Measurements from ENCODE around the gene GABRG3.
"Not testable (repeated sequence)": the region's sequence is repeated elsewhere in the genome, so short reads cannot be mapped to it uniquely, and the experiment has no call there.

The GABRG3 gene

DNA sequence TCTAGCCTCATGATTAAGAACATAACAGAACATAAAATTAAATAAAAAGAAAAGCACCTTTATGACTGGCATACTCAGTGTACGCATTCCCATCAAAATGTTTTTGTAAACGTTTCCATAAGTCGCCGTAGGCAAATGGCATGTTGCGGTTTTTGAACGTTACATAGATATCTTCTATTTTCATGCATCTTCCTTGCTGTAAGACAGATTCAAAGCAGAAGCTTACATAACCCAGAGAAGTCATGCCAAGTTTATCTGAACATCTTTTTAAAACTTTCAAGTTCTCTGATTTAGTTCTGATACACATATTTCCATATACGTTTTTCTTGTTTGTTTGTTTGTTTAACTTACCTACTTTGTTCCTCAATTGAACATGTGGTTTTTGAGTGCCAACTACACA lies 388.6 kb downstream of the GABRG3 start:
- no peak overlapping the region for H3K9ac ChIP-seq (ENCODE audit: low read depth, low read length)
- no peak overlapping the region for H3K4me3 ChIP-seq (ENCODE audit: low read length)
- H3K9me3 ChIP-seq (ENCODE audit: insufficient read depth, low read depth, low read length) = no peaks in the 10 kb centered on the region
- H3K27me3 ChIP-seq (ENCODE audit: insufficient read depth, low read length) = no peaks in the 10 kb centered on the region
- no peaks in the 10 kb centered on the region for H3K36me3 ChIP-seq (ENCODE audit: insufficient read depth, low read length)
- H3K4me1 ChIP-seq (ENCODE audit: insufficient read depth, low read length) = 0 out of 2 replicates have a peak, but pooled peaks cover 4% of the 10 kb centered on the region
- WGBS = 95% methylated on average over 6 of the region's 7 CpGs
- H3K27ac ChIP-seq (ENCODE audit: low read depth, low read length) = no peak overlapping the region

DNA sequence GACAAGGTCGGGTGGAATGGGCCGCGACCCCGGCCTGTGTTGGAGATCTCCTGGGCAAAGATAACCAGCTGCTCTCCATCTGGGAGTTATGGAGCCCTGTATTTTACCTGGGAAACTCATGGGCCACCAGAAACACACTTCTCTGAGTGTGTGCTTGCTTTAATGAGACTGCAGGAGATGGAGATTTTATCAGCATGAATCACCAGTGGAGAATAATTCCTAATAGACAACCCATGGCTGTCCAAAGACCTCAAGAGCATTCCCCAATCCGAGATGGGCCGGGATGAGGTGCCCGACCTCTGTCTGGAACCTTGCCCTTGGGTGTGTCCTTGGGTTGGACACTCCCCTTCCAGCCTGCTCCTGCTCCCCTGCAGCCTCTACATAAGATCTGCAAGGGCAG lies 389.3 kb downstream of the GABRG3 start:
- H3K9me3 ChIP-seq (ENCODE audit: insufficient read depth, low read depth, low read length) = no peaks in the 10 kb centered on the region
- WGBS = 94% methylated on average over 7 of the region's 7 CpGs
- no peak overlapping the region for H3K9ac ChIP-seq (ENCODE audit: low read depth, low read length)
- H3K27me3 ChIP-seq (ENCODE audit: insufficient read depth, low read length) = no peaks in the 10 kb centered on the region
- no peak overlapping the region for H3K27ac ChIP-seq (ENCODE audit: low read depth, low read length)
- H3K4me3 ChIP-seq (ENCODE audit: low read length) = no peak overlapping the region
- 0 out of 2 replicates have a peak, but pooled peaks cover 4% of the 10 kb centered on the region for H3K4me1 ChIP-seq (ENCODE audit: insufficient read depth, low read length)
- H3K36me3 ChIP-seq (ENCODE audit: insufficient read depth, low read length) = no peaks in the 10 kb centered on the region

DNA sequence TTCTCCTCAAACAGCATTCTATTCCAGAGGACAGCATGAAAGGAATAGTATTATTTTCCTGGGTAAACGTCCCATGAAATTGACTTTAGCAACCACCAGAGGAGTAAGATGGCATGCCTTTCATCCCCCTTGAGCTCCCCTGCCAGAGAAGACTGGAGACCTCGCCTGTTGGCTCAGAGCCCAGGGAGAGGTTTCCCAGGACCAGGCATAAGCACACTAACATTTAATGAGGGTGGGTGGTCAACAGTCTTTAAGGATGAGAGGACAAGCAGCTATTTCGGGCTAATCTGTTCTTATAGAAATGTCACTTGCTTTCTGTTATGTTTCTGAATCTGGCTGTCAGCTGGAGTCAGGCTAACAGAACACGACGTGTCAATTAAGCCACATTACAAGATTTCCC lies 390.5 kb downstream of the GABRG3 start:
- no peak overlapping the region for H3K4me3 ChIP-seq (ENCODE audit: low read length)
- H3K27me3 ChIP-seq (ENCODE audit: insufficient read depth, low read length) = no peaks in the 10 kb centered on the region
- 0 out of 2 replicates have a peak, but pooled peaks cover 4% of the 10 kb centered on the region for H3K4me1 ChIP-seq (ENCODE audit: insufficient read depth, low read length)
- no peaks in the 10 kb centered on the region for H3K9me3 ChIP-seq (ENCODE audit: insufficient read depth, low read depth, low read length)
- WGBS = 94% methylated on average over 5 of the region's 5 CpGs
- H3K9ac ChIP-seq (ENCODE audit: low read depth, low read length) = no peak overlapping the region
- H3K36me3 ChIP-seq (ENCODE audit: insufficient read depth, low read length) = no peaks in the 10 kb centered on the region
- H3K27ac ChIP-seq (ENCODE audit: low read depth, low read length) = no peak overlapping the region

- Histone ChIP-seq H3K27ac (ENCODE audit: low read depth, low read length) (no peak overlapping the region), H3K4me1 (ENCODE audit: insufficient read depth, low read length) (no peaks in the 10 kb centered on the region), H3K9ac (ENCODE audit: low read depth, low read length) (no peak overlapping the region), H3K4me3 (ENCODE audit: low read length) (no peak overlapping the region), H3K9me3 (ENCODE audit: insufficient read depth, low read depth, low read length) (no peaks in the 10 kb centered on the region), H3K27me3 (ENCODE audit: insufficient read depth, low read length) (no peaks in the 10 kb centered on the region), H3K36me3 (ENCODE audit: insufficient read depth, low read length) (no peaks in the 10 kb centered on the region)
- WGBS = 87% methylated on average over 2 of the region's 2 CpGs
Observed at GRCh38 chr15:27365456-27365855, 394.5 kb downstream of the GABRG3 start.

- 98% methylated on average over 2 of the region's 2 CpGs for WGBS
- not testable (repeated sequence) for H3K36me3 ChIP-seq (ENCODE audit: insufficient read depth, low read length); H3K4me1 ChIP-seq (ENCODE audit: insufficient read depth, low read length); H3K4me3 ChIP-seq (ENCODE audit: low read length); H3K9ac ChIP-seq (ENCODE audit: low read depth, low read length); H3K27me3 ChIP-seq (ENCODE audit: insufficient read depth, low read length); H3K9me3 ChIP-seq (ENCODE audit: insufficient read depth, low read depth, low read length); H3K27ac ChIP-seq (ENCODE audit: low read depth, low read length)
Observed at GRCh38 chr15:27377391-27377790, 406.4 kb downstream of the GABRG3 start.

DNA sequence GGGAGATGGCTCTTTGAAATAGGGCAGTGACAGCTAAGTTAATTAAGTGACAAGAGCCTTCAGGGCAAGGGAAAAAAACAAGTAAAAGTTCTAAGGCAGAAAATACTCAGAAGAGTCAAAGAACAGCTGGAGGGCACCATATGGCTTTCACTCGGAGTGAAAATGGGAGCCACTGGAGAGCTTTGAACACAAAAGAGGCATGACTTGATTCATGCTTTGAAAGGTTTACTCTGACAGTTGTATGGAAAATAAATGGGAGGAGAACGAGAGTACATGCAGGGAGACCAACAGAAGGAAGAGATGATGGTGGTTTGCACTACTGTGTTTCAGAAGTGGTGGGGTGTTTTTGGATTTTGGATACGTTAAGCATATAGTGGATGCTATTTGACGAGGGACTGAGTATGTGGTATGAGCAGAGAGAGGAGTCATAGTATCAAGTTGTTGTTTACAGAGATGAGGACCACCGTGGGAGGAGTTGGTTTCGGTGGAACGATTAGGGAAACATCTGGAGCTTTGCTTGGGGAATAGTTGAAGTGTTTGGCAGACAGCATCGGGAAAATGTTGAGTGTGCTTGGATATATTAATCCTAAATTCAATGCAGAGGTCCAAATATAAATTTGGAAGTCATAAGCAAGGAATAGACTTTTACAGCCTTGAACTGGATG lies 411.5 kb downstream of the GABRG3 start:
- no peak overlapping the region for H3K4me3 ChIP-seq (ENCODE audit: low read length)
- no peaks in the 10 kb centered on the region for H3K4me1 ChIP-seq (ENCODE audit: insufficient read depth, low read length)
- no peak overlapping the region for H3K9ac ChIP-seq (ENCODE audit: low read depth, low read length)
- no peaks in the 10 kb centered on the region for H3K27me3 ChIP-seq (ENCODE audit: insufficient read depth, low read length)
- no peak overlapping the region for H3K27ac ChIP-seq (ENCODE audit: low read depth, low read length)
- 78% methylated on average over 8 of the region's 8 CpGs for WGBS
- H3K36me3 ChIP-seq (ENCODE audit: insufficient read depth, low read length) = no peaks in the 10 kb centered on the region
- 0 out of 2 replicates have a peak, but pooled peaks cover 7% of the 10 kb centered on the region for H3K9me3 ChIP-seq (ENCODE audit: insufficient read depth, low read depth, low read length)

DNA sequence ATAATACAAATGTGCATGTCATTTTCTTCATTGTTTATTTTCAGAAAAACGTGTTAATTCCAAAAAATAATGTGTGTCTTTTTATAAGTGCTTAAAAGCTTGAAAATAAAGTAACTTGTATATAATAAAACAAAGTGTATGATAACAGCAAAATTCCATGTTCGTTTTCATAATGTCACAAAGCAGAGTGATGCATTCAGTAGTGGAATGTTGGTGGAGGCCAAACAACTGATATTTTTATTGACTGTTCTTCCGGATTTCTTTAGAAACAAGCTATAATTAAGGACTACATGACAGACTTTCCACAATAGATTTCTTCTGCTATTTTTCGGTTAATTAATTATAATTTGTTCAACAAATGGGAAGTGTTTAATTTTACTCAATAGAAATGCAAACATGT lies 412.7 kb downstream of the GABRG3 start:
- H3K9me3 ChIP-seq (ENCODE audit: insufficient read depth, low read depth, low read length) = 0 out of 2 replicates have a peak, but pooled peaks cover 7% of the 10 kb centered on the region
- H3K4me1 ChIP-seq (ENCODE audit: insufficient read depth, low read length) = no peaks in the 10 kb centered on the region
- H3K4me3 ChIP-seq (ENCODE audit: low read length) = no peak overlapping the region
- H3K9ac ChIP-seq (ENCODE audit: low read depth, low read length) = no peak overlapping the region
- H3K36me3 ChIP-seq (ENCODE audit: insufficient read depth, low read length) = no peaks in the 10 kb centered on the region
- H3K27me3 ChIP-seq (ENCODE audit: insufficient read depth, low read length) = no peaks in the 10 kb centered on the region
- 91% methylated on average over 3 of the region's 4 CpGs for WGBS
- H3K27ac ChIP-seq (ENCODE audit: low read depth, low read length) = no peak overlapping the region

GRCh38 chr15:27392163-27392562 lies 421.2 kb downstream of the GABRG3 start:
- H3K4me1 ChIP-seq (ENCODE audit: insufficient read depth, low read length) = no peaks in the 10 kb centered on the region
- H3K4me3 ChIP-seq (ENCODE audit: low read length) = no peak overlapping the region
- H3K27ac ChIP-seq (ENCODE audit: low read depth, low read length) = no peak overlapping the region
- H3K9ac ChIP-seq (ENCODE audit: low read depth, low read length) = no peak overlapping the region
- H3K27me3 ChIP-seq (ENCODE audit: insufficient read depth, low read length) = no peaks in the 10 kb centered on the region
- 98% methylated on average over 3 of the region's 3 CpGs for WGBS
- no peaks in the 10 kb centered on the region for H3K36me3 ChIP-seq (ENCODE audit: insufficient read depth, low read length)
- H3K9me3 ChIP-seq (ENCODE audit: insufficient read depth, low read depth, low read length) = 0 out of 2 replicates have a peak, but pooled peaks cover 5% of the 10 kb centered on the region

DNA sequence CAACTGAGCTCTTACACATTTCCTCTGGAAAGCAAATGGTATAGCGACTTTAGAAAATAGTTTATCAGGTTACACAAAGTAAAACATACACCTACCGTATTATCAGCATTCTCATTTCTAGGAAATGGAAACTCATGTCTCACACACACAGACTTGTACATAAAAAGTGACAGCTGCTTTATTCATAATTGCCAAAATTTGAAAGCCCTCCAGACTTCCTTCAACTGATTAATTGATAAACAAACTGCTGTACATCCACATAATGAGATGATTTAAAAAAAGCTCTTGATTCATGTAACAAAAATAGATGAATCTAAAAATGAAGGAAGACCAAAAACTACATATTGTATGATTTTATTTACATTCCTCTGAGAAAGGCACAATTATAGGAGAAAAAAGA lies 425.5 kb downstream of the GABRG3 start:
- H3K9me3 ChIP-seq (ENCODE audit: insufficient read depth, low read depth, low read length) = 0 out of 2 replicates have a peak, but pooled peaks cover 5% of the 10 kb centered on the region
- H3K4me3 ChIP-seq (ENCODE audit: low read length) = no peak overlapping the region
- H3K4me1 ChIP-seq (ENCODE audit: insufficient read depth, low read length) = peaks cover 16% of the 10 kb centered on the region
- no peaks in the 10 kb centered on the region for H3K27me3 ChIP-seq (ENCODE audit: insufficient read depth, low read length)
- H3K27ac ChIP-seq (ENCODE audit: low read depth, low read length) = no peak overlapping the region
- 67% methylated on average over 2 of the region's 2 CpGs for WGBS
- no peak overlapping the region for H3K9ac ChIP-seq (ENCODE audit: low read depth, low read length)
- no peaks in the 10 kb centered on the region for H3K36me3 ChIP-seq (ENCODE audit: insufficient read depth, low read length)

- Histone ChIP-seq H3K27ac (ENCODE audit: low read depth, low read length) (no peak overlapping the region), H3K9me3 (ENCODE audit: insufficient read depth, low read depth, low read length) (0 out of 2 replicates have a peak, but pooled peaks cover 5% of the 10 kb centered on the region), H3K4me3 (ENCODE audit: low read length) (no peak overlapping the region), H3K9ac (ENCODE audit: low read depth, low read length) (no peak overlapping the region), H3K36me3 (ENCODE audit: insufficient read depth, low read length) (no peaks in the 10 kb centered on the region), H3K4me1 (ENCODE audit: insufficient read depth, low read length) (peaks cover 16% of the 10 kb centered on the region), H3K27me3 (ENCODE audit: insufficient read depth, low read length) (no peaks in the 10 kb centered on the region)
- 94% methylated on average over 6 of the region's 6 CpGs for WGBS
Observed at GRCh38 chr15:27396996-27397395, 426.0 kb downstream of the GABRG3 start.

DNA sequence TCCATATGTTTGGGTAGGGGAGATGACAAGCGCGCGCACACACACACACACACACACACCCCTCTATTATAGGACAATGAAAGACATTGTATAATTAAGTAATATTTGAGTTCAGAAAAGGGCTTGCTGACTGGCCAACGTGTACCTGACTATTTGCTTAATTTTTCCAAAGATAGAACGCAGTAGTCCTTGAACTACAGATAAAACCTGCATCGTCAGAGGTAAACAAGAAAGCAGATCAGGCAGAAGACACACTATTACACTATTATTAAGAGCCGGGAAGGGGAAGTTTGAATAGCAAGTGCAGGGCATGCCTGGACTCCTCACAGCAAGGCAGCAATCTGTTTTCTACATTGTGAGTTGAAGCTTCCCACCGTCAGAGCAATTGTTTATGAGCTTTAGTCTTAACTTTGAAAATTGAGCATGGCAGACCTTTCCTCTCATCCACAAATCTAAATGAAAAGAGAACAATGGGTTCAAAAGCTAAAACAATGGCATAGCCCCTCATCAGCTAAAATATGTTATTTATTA lies 427.7 kb downstream of the GABRG3 start:
- Histone ChIP-seq H3K9ac (ENCODE audit: low read depth, low read length) (no peak overlapping the region), H3K27ac (ENCODE audit: low read depth, low read length) (no peak overlapping the region), H3K4me1 (ENCODE audit: insufficient read depth, low read length) (peaks cover 16% of the 10 kb centered on the region), H3K27me3 (ENCODE audit: insufficient read depth, low read length) (no peaks in the 10 kb centered on the region), H3K36me3 (ENCODE audit: insufficient read depth, low read length) (no peaks in the 10 kb centered on the region), H3K4me3 (ENCODE audit: low read length) (no peak overlapping the region), H3K9me3 (ENCODE audit: insufficient read depth, low read depth, low read length) (0 out of 2 replicates have a peak, but pooled peaks cover 5% of the 10 kb centered on the region)
- WGBS = 88% methylated on average over 4 of the region's 8 CpGs

All from HUES64 (cell line).